Lower leg skin (tissue), 3 donors: ENCODE results near the gene RFX2.

Experiments used
- CTCF ChIP-seq, 3 donors: fragments of 450-650 bp; IDR thresholded peaks; one replicate each; pipeline ENCODE4 v1.5.1; 2016; ENCODE audit warnings: antibody characterized with exemption in 3 of 3, mild to moderate bottlenecking in 3 of 3, moderate library complexity in 2 of 3
- POLR2A ChIP-seq, 2 donors: fragments of 450-650 bp; IDR thresholded peaks; one replicate each; pipeline ENCODE4 v1.6.1; 2016 to 2017; ENCODE audit warnings: antibody characterized with exemption in 2 of 2, mild to moderate bottlenecking in 1 of 2, moderate library complexity in 1 of 2

GRCh38 chr19:5971714-5972354 is 138.5 kb downstream of the RFX2 start:
- no peak for TF ChIP-seq CTCF (IDR thresholded peaks at IDR 0.05)
- no peak for TF ChIP-seq POLR2A (IDR thresholded peaks at IDR 0.05)
